ENCODE data around the gene OR13C5. TPM values are rescaled to one million over a fixed set of nuclear protein-coding genes. Genes with fewer than 3 reads are reported as not detected.
"Not testable (repeated sequence)": the region's sequence is repeated elsewhere in the genome, so short reads cannot be mapped to it uniquely, and the experiment has no call there.

The OR13C5 gene
- total RNA-seq, 1 donor from 2014 or later = not detected

GRCh38 chr9:104608336-104608735 lies 9.1 kb upstream of the OR13C5 start:
- Histone ChIP-seq H3K27ac (no peak overlapping the region), H3K4me3 (no peak overlapping the region), H3K27me3 (no peaks in the 10 kb centered on the region), H3K9me3 (no peaks in the 10 kb centered on the region), H3K4me1 (no peaks in the 10 kb centered on the region), H3K36me3 (no peaks in the 10 kb centered on the region)
- DNase-seq (ENCODE audit: low spot score in 2 of 2) = no peak
- intact Hi-C loops (cut with DNase I) = no loop called here
- TF ChIP-seq CTCF (IDR thresholded peaks at IDR 0.05) = no peak

DNA sequence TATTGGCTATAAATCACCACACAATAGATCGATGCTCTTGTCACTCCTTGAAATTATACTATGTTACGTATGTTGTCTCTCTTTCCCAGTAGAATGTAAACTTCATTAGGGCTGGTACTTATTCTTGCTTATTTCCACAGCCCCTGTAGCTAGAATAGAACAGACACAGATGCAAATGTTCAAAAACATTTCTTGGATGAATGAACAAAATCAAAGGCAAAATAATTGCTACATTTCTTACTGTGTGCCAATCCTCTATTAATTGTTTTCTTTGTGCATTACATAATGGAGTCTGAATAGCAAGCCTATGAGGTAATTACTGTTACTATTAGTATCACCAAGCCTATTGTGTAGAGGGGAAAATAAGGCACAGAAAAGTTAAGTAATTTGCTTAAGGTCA lies 6.9 kb upstream of the OR13C5 start:
- DNase-seq (ENCODE audit: low spot score in 2 of 2) = no peak
- intact Hi-C loops (cut with DNase I) = no loop called here
- Histone ChIP-seq H3K9me3 (no peaks in the 10 kb centered on the region), H3K27me3 (no peaks in the 10 kb centered on the region), H3K27ac (no peak overlapping the region), H3K4me1 (no peaks in the 10 kb centered on the region), H3K4me3 (no peak overlapping the region), H3K36me3 (no peaks in the 10 kb centered on the region)
- no peak for TF ChIP-seq CTCF (IDR thresholded peaks at IDR 0.05)

DNA sequence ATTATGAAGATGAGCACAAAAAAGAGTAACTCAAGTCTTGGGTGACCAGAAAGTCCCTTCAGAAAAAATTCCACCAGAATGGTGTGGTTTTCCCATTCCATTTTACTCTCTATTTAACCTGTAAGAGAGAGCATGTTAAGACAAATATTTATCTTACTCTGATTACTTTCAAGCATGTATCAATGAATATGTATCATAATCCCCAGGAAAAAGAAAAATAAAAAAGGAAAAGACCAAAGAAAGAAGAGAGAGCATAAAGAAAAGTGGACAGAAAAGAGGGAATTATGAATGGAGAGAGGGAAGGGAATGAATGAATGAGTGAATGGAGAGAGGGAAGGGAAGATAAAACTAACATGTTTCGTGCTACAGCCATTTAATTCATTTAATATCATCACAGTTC lies 6.3 kb upstream of the OR13C5 start, which contains the start of gene OR13C2:
OR13C2 (minus strand) TSS at position 101 of the 400 bp plus-strand sequence; CDS start at position 101, 0 bp downstream.
- H3K27me3 ChIP-seq; DNase-seq (ENCODE audit: low spot score in 2 of 2); H3K9me3 ChIP-seq; H3K4me3 ChIP-seq; H3K36me3 ChIP-seq; H3K4me1 ChIP-seq; H3K27ac ChIP-seq; intact Hi-C loops (cut with DNase I): not testable (repeated sequence)

DNA sequence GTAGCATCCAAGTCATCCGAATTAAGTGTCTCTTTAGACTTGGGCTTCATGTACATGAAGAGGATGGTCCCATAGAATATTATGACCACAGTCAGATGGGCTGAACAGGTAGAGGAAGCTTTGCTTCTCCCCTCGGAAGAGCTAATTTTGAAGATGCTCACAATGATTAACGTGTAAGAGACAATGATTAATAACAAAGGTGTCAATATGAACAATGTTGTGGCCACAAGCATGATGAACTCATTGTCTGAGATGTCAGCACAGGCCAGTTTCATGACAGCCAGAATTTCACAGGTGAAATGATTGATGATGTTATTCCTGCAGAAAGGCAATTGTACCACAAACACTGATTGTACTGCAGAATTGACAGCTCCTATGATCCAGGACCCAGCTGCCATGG lies 5.6 kb upstream of the OR13C5 start:
- intact Hi-C loops (cut with DNase I) = no loop called here
- Histone ChIP-seq H3K36me3 (no peaks in the 10 kb centered on the region), H3K27me3 (no peaks in the 10 kb centered on the region), H3K4me3 (no peak overlapping the region), H3K27ac (no peak overlapping the region), H3K4me1 (no peaks in the 10 kb centered on the region), H3K9me3 (no peaks in the 10 kb centered on the region)
- no peak for DNase-seq (ENCODE audit: low spot score in 2 of 2)
- no peak for TF ChIP-seq CTCF (IDR thresholded peaks at IDR 0.05)

GRCh38 chr9:104598749-104599148 lies 464 bp downstream of the OR13C5 start:
- H3K36me3 ChIP-seq; H3K4me3 ChIP-seq; H3K4me1 ChIP-seq; H3K27ac ChIP-seq; H3K27me3 ChIP-seq; intact Hi-C loops (cut with DNase I); DNase-seq (ENCODE audit: low spot score in 2 of 2); H3K9me3 ChIP-seq: not testable (repeated sequence)

DNA sequence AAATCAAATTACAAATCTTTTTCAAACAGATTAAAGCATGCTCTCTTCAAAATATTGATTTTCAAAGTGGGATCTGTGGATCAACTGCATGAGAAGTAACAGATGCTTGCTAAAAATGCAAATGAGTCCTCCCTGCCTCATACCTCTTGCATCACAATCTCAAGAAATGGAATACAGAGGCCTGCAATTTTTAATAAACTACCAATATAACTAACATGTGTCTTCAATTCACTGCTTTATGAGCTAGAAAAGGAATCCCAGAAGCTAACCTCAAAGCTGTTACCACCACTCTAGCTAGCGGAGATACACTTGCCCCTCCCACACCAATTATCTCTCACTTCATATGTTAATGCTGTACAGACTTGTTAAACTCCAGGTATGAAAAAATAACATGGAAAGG lies 9.6 kb downstream of the OR13C5 start:
- H3K27me3 ChIP-seq = no peaks in the 10 kb centered on the region
- H3K9me3 ChIP-seq = no peaks in the 10 kb centered on the region
- H3K4me1 ChIP-seq = no peaks in the 10 kb centered on the region
- TF ChIP-seq CTCF (IDR thresholded peaks at IDR 0.05) = no peak
- H3K36me3 ChIP-seq = no peaks in the 10 kb centered on the region
- intact Hi-C loops (cut with DNase I) = no loop called here
- no peak overlapping the region for H3K4me3 ChIP-seq
- no peak for DNase-seq (ENCODE audit: low spot score in 2 of 2)
- no peak overlapping the region for H3K27ac ChIP-seq

GRCh38 chr9:104586496-104587180 lies 12.6 kb downstream of the OR13C5 start:
- intact Hi-C loops (cut with DNase I) = no loop called here
- no peaks in the 10 kb centered on the region for H3K27me3 ChIP-seq
- H3K36me3 ChIP-seq = no peaks in the 10 kb centered on the region
- TF ChIP-seq CTCF (IDR thresholded peaks at IDR 0.05) = no peak
- H3K27ac ChIP-seq = no peak overlapping the region
- no peak overlapping the region for H3K4me3 ChIP-seq
- no peaks in the 10 kb centered on the region for H3K9me3 ChIP-seq
- no peaks in the 10 kb centered on the region for H3K4me1 ChIP-seq
- no peak for DNase-seq (ENCODE audit: low spot score in 2 of 2)
